ENCODE measurements around the gene GCNA.
"Not testable (repeated sequence)": the region's sequence is repeated elsewhere in the genome, so short reads cannot be mapped to it uniquely, and the experiment has no call there.

The GCNA gene

GRCh38 chrX:71603618-71604017 is 25.4 kb downstream of the GCNA start:
- H3K27ac ChIP-seq (ENCODE audit: low read length) = no peak overlapping the region
- H3K9me3 ChIP-seq (ENCODE audit: control insufficient read depth in 1 of 2, low read length in 2 of 2) = no peaks in the 10 kb centered on the region
- peaks cover 19 to 25% of the 10 kb centered on the region in 2 donors for H3K36me3 ChIP-seq (ENCODE audit: control insufficient read depth in 1 of 2, insufficient read depth in 2 of 2, low read length in 2 of 2)
- H3K27me3 ChIP-seq (ENCODE audit: low read depth, low read length) = no peaks in the 10 kb centered on the region
- no peak overlapping the region for H3K4me3 ChIP-seq (ENCODE audit: low read depth in 1 of 2, low read length in 2 of 2)
- no peaks in the 10 kb centered on the region for H3K4me1 ChIP-seq (ENCODE audit: control insufficient read depth in 1 of 2, insufficient read depth in 2 of 2, low read length in 2 of 2)

- Histone ChIP-seq H3K9me3 (ENCODE audit: control insufficient read depth in 1 of 2, low read length in 2 of 2) (no peaks in the 10 kb centered on the region), H3K36me3 (ENCODE audit: control insufficient read depth in 1 of 2, insufficient read depth in 2 of 2, low read length in 2 of 2) (peaks cover 24 to 30% of the 10 kb centered on the region in 2 donors)
These were observed 25.9 kb downstream of the GCNA start for GRCh38 chrX:71604141-71604540.

GRCh38 chrX:71604796-71605568 is 26.7 kb downstream of the GCNA start:
- Histone ChIP-seq H3K9me3 (ENCODE audit: control insufficient read depth in 1 of 2, low read length in 2 of 2) (no peaks in the 10 kb centered on the region), H3K27me3 (ENCODE audit: low read depth, low read length) (no peaks in the 10 kb centered on the region), H3K36me3 (ENCODE audit: control insufficient read depth in 1 of 2, insufficient read depth in 2 of 2, low read length in 2 of 2) (peaks cover 32 to 38% of the 10 kb centered on the region in 2 donors), H3K4me1 (ENCODE audit: control insufficient read depth in 1 of 2, insufficient read depth in 2 of 2, low read length in 2 of 2) (no peaks in the 10 kb centered on the region), H3K4me3 (ENCODE audit: low read depth in 1 of 2, low read length in 2 of 2) (no peak overlapping the region), H3K27ac (ENCODE audit: low read length) (no peak overlapping the region)

More at GRCh38 chrX:71604141-71604540, 25.9 kb downstream of the GCNA start:
- no peaks in the 10 kb centered on the region for H3K4me1 ChIP-seq (ENCODE audit: control insufficient read depth in 1 of 2, insufficient read depth in 2 of 2, low read length in 2 of 2)
- H3K27me3 ChIP-seq (ENCODE audit: low read depth, low read length) = no peaks in the 10 kb centered on the region
- H3K4me3 ChIP-seq (ENCODE audit: low read depth in 1 of 2, low read length in 2 of 2) = no peak overlapping the region
- H3K27ac ChIP-seq (ENCODE audit: low read length) = no peak overlapping the region

GRCh38 chrX:71606536-71607216 is 28.4 kb downstream of the GCNA start:
- Histone ChIP-seq H3K4me1 (ENCODE audit: control insufficient read depth in 1 of 2, insufficient read depth in 2 of 2, low read length in 2 of 2) (no peaks in the 10 kb centered on the region), H3K9me3 (ENCODE audit: control insufficient read depth in 1 of 2, low read length in 2 of 2) (no peaks in the 10 kb centered on the region), H3K4me3 (ENCODE audit: low read depth in 1 of 2, low read length in 2 of 2) (no peak overlapping the region), H3K27ac (ENCODE audit: low read length) (no peak overlapping the region), H3K27me3 (ENCODE audit: low read depth, low read length) (no peaks in the 10 kb centered on the region), H3K36me3 (ENCODE audit: control insufficient read depth in 1 of 2, insufficient read depth in 2 of 2, low read length in 2 of 2) (peaks cover 41 to 47% of the 10 kb centered on the region in 2 donors)

GRCh38 chrX:71607488-71607887 is 29.3 kb downstream of the GCNA start:
- Histone ChIP-seq H3K9me3 (ENCODE audit: control insufficient read depth in 1 of 2, low read length in 2 of 2) (no peaks in the 10 kb centered on the region), H3K27me3 (ENCODE audit: low read depth, low read length) (no peaks in the 10 kb centered on the region), H3K4me1 (ENCODE audit: control insufficient read depth in 1 of 2, insufficient read depth in 2 of 2, low read length in 2 of 2) (no peaks in the 10 kb centered on the region), H3K36me3 (ENCODE audit: control insufficient read depth in 1 of 2, insufficient read depth in 2 of 2, low read length in 2 of 2) (peaks cover 44 to 49% of the 10 kb centered on the region in 2 donors), H3K27ac (ENCODE audit: low read length) (no peak overlapping the region), H3K4me3 (ENCODE audit: low read depth in 1 of 2, low read length in 2 of 2) (no peak overlapping the region)

GRCh38 chrX:71609095-71609750 is 31.0 kb downstream of the GCNA start:
- Histone ChIP-seq H3K4me1 (ENCODE audit: control insufficient read depth in 1 of 2, insufficient read depth in 2 of 2, low read length in 2 of 2) (no peaks in the 10 kb centered on the region), H3K36me3 (ENCODE audit: control insufficient read depth in 1 of 2, insufficient read depth in 2 of 2, low read length in 2 of 2) (peaks cover 49 to 51% of the 10 kb centered on the region in 2 donors), H3K4me3 (ENCODE audit: low read depth in 1 of 2, low read length in 2 of 2) (no peak overlapping the region), H3K27ac (ENCODE audit: low read length) (no peak overlapping the region), H3K9me3 (ENCODE audit: control insufficient read depth in 1 of 2, low read length in 2 of 2) (no peaks in the 10 kb centered on the region), H3K27me3 (ENCODE audit: low read depth, low read length) (no peaks in the 10 kb centered on the region)

- H3K4me3 ChIP-seq (ENCODE audit: low read depth in 1 of 2, low read length in 2 of 2); H3K27me3 ChIP-seq (ENCODE audit: low read depth, low read length); H3K27ac ChIP-seq (ENCODE audit: low read length); H3K9me3 ChIP-seq (ENCODE audit: control insufficient read depth in 1 of 2, low read length in 2 of 2); H3K4me1 ChIP-seq (ENCODE audit: control insufficient read depth in 1 of 2, insufficient read depth in 2 of 2, low read length in 2 of 2): not testable (repeated sequence)
- H3K36me3 ChIP-seq (ENCODE audit: control insufficient read depth in 1 of 2, insufficient read depth in 2 of 2, low read length in 2 of 2) = peaks cover 35% of the 10 kb centered on the region in 2 donors
These were observed 33.5 kb downstream of the GCNA start for GRCh38 chrX:71611736-71612135.

GRCh38 chrX:71612256-71612655 is 34.0 kb downstream of the GCNA start:
- no peaks in the 10 kb centered on the region for H3K9me3 ChIP-seq (ENCODE audit: control insufficient read depth in 1 of 2, low read length in 2 of 2)
- no peaks in the 10 kb centered on the region for H3K4me1 ChIP-seq (ENCODE audit: control insufficient read depth in 1 of 2, insufficient read depth in 2 of 2, low read length in 2 of 2)
- no peak overlapping the region for H3K4me3 ChIP-seq (ENCODE audit: low read depth in 1 of 2, low read length in 2 of 2)
- no peaks in the 10 kb centered on the region for H3K27me3 ChIP-seq (ENCODE audit: low read depth, low read length)
- H3K27ac ChIP-seq (ENCODE audit: low read length) = no peak overlapping the region
- peaks cover 35% of the 10 kb centered on the region in 2 donors for H3K36me3 ChIP-seq (ENCODE audit: control insufficient read depth in 1 of 2, insufficient read depth in 2 of 2, low read length in 2 of 2)

GRCh38 chrX:71615056-71615455 is 36.8 kb downstream of the GCNA start:
- no peaks in the 10 kb centered on the region for H3K27me3 ChIP-seq (ENCODE audit: low read depth, low read length)
- peaks cover 19 to 20% of the 10 kb centered on the region in 2 donors for H3K36me3 ChIP-seq (ENCODE audit: control insufficient read depth in 1 of 2, insufficient read depth in 2 of 2, low read length in 2 of 2)
- no peak overlapping the region for H3K4me3 ChIP-seq (ENCODE audit: low read depth in 1 of 2, low read length in 2 of 2)
- no peak overlapping the region for H3K27ac ChIP-seq (ENCODE audit: low read length)
- H3K4me1 ChIP-seq (ENCODE audit: control insufficient read depth in 1 of 2, insufficient read depth in 2 of 2, low read length in 2 of 2) = no peaks in the 10 kb centered on the region
- no peaks in the 10 kb centered on the region for H3K9me3 ChIP-seq (ENCODE audit: control insufficient read depth in 1 of 2, low read length in 2 of 2)

GRCh38 chrX:71615954-71616353 is 37.7 kb downstream of the GCNA start:
- Histone ChIP-seq H3K9me3 (ENCODE audit: control insufficient read depth in 1 of 2, low read length in 2 of 2) (no peaks in the 10 kb centered on the region), H3K4me1 (ENCODE audit: control insufficient read depth in 1 of 2, insufficient read depth in 2 of 2, low read length in 2 of 2) (no peaks in the 10 kb centered on the region), H3K4me3 (ENCODE audit: low read depth in 1 of 2, low read length in 2 of 2) (no peak overlapping the region), H3K36me3 (ENCODE audit: control insufficient read depth in 1 of 2, insufficient read depth in 2 of 2, low read length in 2 of 2) (peaks cover 13 to 17% of the 10 kb centered on the region in 2 donors), H3K27ac (ENCODE audit: low read length) (no peak overlapping the region), H3K27me3 (ENCODE audit: low read depth, low read length) (no peaks in the 10 kb centered on the region)
